Nephron progenitor cell (in vitro differentiated cells): ENCODE data around the gene SMCHD1.
A peak's percentile ranks its signal among the peaks of the same experiment; 100 is the strongest.

Experiments
- DNase-seq: peaks from one replicate; pipeline ENCODE4 v3.0.0; 2021
- H3K27ac Mint-ChIP-seq: 2 replicates; pipeline ENCODE4 v1.8.0; 2021; ENCODE audit warnings: mild to moderate bottlenecking, moderate library complexity, mixed read lengths
- H3K27me3 Mint-ChIP-seq: 2 replicates; pipeline ENCODE4 v1.8.0; 2021; ENCODE audit warnings: mild to moderate bottlenecking, low read depth, mixed read lengths; ENCODE audit not compliant: poor library complexity
- H3K36me3 Mint-ChIP-seq: 2 replicates; pipeline ENCODE4 v1.8.0; 2021; ENCODE audit warnings: low read depth, mixed read lengths
- H3K4me1 Mint-ChIP-seq: 2 replicates; pipeline ENCODE4 v1.8.0; 2021; ENCODE audit warnings: mixed read lengths
- H3K4me3 Mint-ChIP-seq: 2 replicates; pipeline ENCODE4 v1.8.0; 2021; ENCODE audit warnings: mild to moderate bottlenecking, moderate library complexity, mixed read lengths
- H3K9me3 Mint-ChIP-seq: 2 replicates; pipeline ENCODE4 v1.8.0; 2021; ENCODE audit warnings: mild to moderate bottlenecking, moderate library complexity, mixed read lengths
- CTCF ChIP-seq: fragments of 200-600 bp; sonication (generic); IDR thresholded peaks from 2 replicates; pipeline ENCODE4 v1.5.0; 2021; ENCODE audit warnings: antibody characterized with exemption

SMCHD1 gene

GRCh38 chr18:2618009-2618408 lies 37.5 kb upstream of the SMCHD1 start:
- Mint-ChIP-seq H3K9me3 (no peaks in the 10 kb centered on the region), H3K36me3 (peaks cover 32% of the 10 kb centered on the region), H3K4me3 (no peak overlapping the region), H3K27me3 (no peaks in the 10 kb centered on the region), H3K27ac (no peak overlapping the region), H3K4me1 (no peaks in the 10 kb centered on the region)
- TF ChIP-seq CTCF: no peak
- DNase-seq: no peak

GRCh38 chr18:2625217-2625616 lies 30.3 kb upstream of the SMCHD1 start:
- Mint-ChIP-seq H3K27me3 (no peaks in the 10 kb centered on the region), H3K4me3 (no peak overlapping the region), H3K9me3 (no peaks in the 10 kb centered on the region), H3K4me1 (no peaks in the 10 kb centered on the region), H3K27ac (no peak overlapping the region), H3K36me3 (no peaks in the 10 kb centered on the region)
- no peak for DNase-seq
- TF ChIP-seq CTCF: no peak

- no peak for TF ChIP-seq CTCF
- Mint-ChIP-seq H3K4me1 (no peaks in the 10 kb centered on the region), H3K27me3 (peaks cover 6% of the 10 kb centered on the region), H3K36me3 (no peaks in the 10 kb centered on the region), H3K27ac (no peak overlapping the region), H3K9me3 (peaks cover 12% of the 10 kb centered on the region), H3K4me3 (no peak overlapping the region)
- DNase-seq: no peak
Observed at GRCh38 chr18:2627821-2628276, 27.7 kb upstream of the SMCHD1 start.

GRCh38 chr18:2629003-2629402 lies 26.5 kb upstream of the SMCHD1 start:
- Mint-ChIP-seq H3K4me3 (no peak overlapping the region), H3K9me3 (peaks cover 20% of the 10 kb centered on the region), H3K27ac (no peak overlapping the region), H3K27me3 (peaks cover 7% of the 10 kb centered on the region), H3K36me3 (no peaks in the 10 kb centered on the region), H3K4me1 (no peaks in the 10 kb centered on the region)
- TF ChIP-seq CTCF: no peak
- DNase-seq: no peak

GRCh38 chr18:2635586-2635985 lies 19.9 kb upstream of the SMCHD1 start:
- TF ChIP-seq CTCF: no peak
- H3K36me3 Mint-ChIP-seq: no peaks in the 10 kb centered on the region
- peaks cover 24% of the 10 kb centered on the region for H3K9me3 Mint-ChIP-seq
- peaks cover 24% of the 10 kb centered on the region for H3K27me3 Mint-ChIP-seq
- no peaks in the 10 kb centered on the region for H3K4me1 Mint-ChIP-seq
- no peak for DNase-seq
- no peak overlapping the region for H3K4me3 Mint-ChIP-seq
- H3K27ac Mint-ChIP-seq: no peak overlapping the region

GRCh38 chr18:2636126-2636631 lies 19.3 kb upstream of the SMCHD1 start:
- peaks cover 24% of the 10 kb centered on the region for H3K27me3 Mint-ChIP-seq
- H3K4me1 Mint-ChIP-seq: no peaks in the 10 kb centered on the region

More at GRCh38 chr18:2636126-2636631, 19.3 kb upstream of the SMCHD1 start:
- Mint-ChIP-seq H3K9me3 (peaks cover 24% of the 10 kb centered on the region), H3K4me3 (no peak overlapping the region), H3K27ac (peak overlapping the region; percentile 21), H3K36me3 (no peaks in the 10 kb centered on the region)
- no peak for DNase-seq
- TF ChIP-seq CTCF: no peak
